ENCODE measurements around the gene WDR54. TPM values are rescaled to one million over a fixed set of nuclear protein-coding genes. Genes with fewer than 3 reads are reported as not detected.

WDR54 gene
- total and polyA plus RNA-seq, 2 donors (not counting 3 experiments of a cell fraction or from before 2014, with no cell fraction given) = 21.7 to 46.3 TPM

DNA sequence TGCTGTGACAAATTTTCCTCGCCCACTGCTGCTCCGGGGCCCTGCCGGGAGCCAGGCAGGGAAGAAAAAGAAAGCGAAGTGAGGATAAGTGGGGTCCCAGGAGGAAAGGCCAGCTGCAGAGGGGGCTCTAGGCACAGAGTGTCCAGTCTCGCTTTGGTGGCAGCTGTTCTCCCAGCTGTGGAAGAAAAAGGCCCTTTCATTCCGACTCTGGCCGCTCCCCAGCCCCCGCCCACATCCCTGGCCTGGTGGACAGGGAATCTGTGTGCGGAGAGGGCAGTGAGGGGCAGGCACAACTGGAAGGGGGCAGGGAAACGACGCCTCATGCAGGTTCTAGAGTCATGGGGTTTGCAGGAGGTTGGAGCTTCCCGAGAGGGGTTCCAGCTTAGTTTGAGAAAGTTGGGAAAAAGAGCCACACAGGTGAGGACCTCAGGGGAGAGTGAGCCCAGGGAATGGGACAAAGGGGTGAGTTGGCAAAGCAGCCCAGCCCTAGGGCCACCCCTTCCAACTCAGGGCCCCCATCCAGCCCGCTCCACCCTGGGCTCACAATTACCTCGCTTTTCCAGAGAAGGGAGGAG, 18.4 kb downstream of the WDR54 start:
- ChIA-PET POLR2A (interaction anchor here (0.9 to 1.0 kb wide), 3 partner anchors 15 to 18 kb away, joined by 3 read pairs; partner anchors contain the start of genes INO80B and WBP1), CTCF (interaction anchor here (0.9 to 2.3 kb wide), 11 partner anchors 9 to 616 kb away, joined by 3 to 14 read pairs (median 3); partner anchors contain the start of genes INO80B and WBP1)
- H4K20me1 ChIP-seq (replicated peaks; ENCODE audit: control insufficient read depth, extremely low read depth, insufficient read depth, low read length) = no peaks in the 10 kb centered on the region
- peaks cover 27% of the 10 kb centered on the region for H3K4me1 ChIP-seq (ENCODE audit: control insufficient read depth, extremely low read depth, insufficient read depth, low read length)
- intact Hi-C loops (cut with micrococcal nuclease) (loop anchor here (1.0 kb wide), 2 partner anchors 14 to 19 kb away; partner anchors contain the start of genes C2orf81 and WDR54), dilution Hi-C loops (cut with MboI; ENCODE audit: extremely low pct_ligation_motif_present, low sequenced_read_pairs) (no loop called here)
- no peaks in the 10 kb centered on the region for H3K9me1 ChIP-seq (replicated peaks; ENCODE audit: control insufficient read depth, extremely low read depth, insufficient read depth, low read length)
- H3K36me3 ChIP-seq (ENCODE audit: control insufficient read depth in 2 of 2, extremely low read depth in 1 of 2, insufficient read depth in 2 of 2, low read length in 2 of 2) = no peaks in the 10 kb centered on the region
- peak overlapping the region; percentile 38 for H2AFZ ChIP-seq (ENCODE audit: low read depth, low read length)
- H3K4me3 ChIP-seq (replicated peaks in 1 of 3; ENCODE audit: insufficient read depth in 1 of 3, low read depth in 1 of 3, low read length in 3 of 3) = peak overlapping the region in 2 of 3 experiments; percentile 47 to 56
- TF ChIP-seq EZH2 (IDR thresholded peaks at IDR 0.05; ENCODE audit: borderline replicate concordance, low read depth, low read length, severe bottlenecking) (no peak), JUN (IDR thresholded peaks at IDR 0.05; ENCODE audit: borderline replicate concordance, insufficient read depth, insufficient read length, low read depth) (no peak), POLR2A (IDR thresholded peaks at IDR 0.05; ENCODE audit: low read depth, low read length) (no peak), FOS (IDR thresholded peaks at IDR 0.05; ENCODE audit: borderline replicate concordance, insufficient read depth, low read length) (no peak), POLR2AphosphoS5 (IDR thresholded peaks at IDR 0.05; ENCODE audit: insufficient read depth, low read depth, low read length) (no peak), GATA2 (IDR thresholded peaks at IDR 0.05; ENCODE audit: insufficient read depth, insufficient read length, low read depth, low read length) (no peak), MYC (IDR thresholded peaks at IDR 0.05; ENCODE audit: low read depth, low read length) (no peak)
- TF ChIP-seq, protein P1, sequence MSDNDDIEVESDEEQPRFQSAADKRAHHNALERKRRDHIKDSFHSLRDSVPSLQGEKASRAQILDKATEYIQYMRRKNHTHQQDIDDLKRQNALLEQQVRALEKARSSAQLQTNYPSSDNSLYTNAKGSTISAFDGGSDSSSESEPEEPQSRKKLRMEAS (IDR thresholded peaks at IDR 0.05; ENCODE audit: insufficient read depth, insufficient read length) = no peak
- TF ChIP-seq, protein P2, sequence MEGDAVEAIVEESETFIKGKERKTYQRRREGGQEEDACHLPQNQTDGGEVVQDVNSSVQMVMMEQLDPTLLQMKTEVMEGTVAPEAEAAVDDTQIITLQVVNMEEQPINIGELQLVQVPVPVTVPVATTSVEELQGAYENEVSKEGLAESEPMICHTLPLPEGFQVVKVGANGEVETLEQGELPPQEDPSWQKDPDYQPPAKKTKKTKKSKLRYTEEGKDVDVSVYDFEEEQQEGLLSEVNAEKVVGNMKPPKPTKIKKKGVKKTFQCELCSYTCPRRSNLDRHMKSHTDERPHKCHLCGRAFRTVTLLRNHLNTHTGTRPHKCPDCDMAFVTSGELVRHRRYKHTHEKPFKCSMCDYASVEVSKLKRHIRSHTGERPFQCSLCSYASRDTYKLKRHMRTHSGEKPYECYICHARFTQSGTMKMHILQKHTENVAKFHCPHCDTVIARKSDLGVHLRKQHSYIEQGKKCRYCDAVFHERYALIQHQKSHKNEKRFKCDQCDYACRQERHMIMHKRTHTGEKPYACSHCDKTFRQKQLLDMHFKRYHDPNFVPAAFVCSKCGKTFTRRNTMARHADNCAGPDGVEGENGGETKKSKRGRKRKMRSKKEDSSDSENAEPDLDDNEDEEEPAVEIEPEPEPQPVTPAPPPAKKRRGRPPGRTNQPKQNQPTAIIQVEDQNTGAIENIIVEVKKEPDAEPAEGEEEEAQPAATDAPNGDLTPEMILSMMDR (IDR thresholded peaks at IDR 0.05; ENCODE audit: extremely low read depth in 1 of 2, insufficient read depth in 1 of 2, low read depth in 1 of 2, low read length in 2 of 2) = no peak
- H3K27ac ChIP-seq (ENCODE audit: insufficient read depth, low read depth, low read length) = no peak overlapping the region
- DNase-seq (ENCODE audit: low read depth, low spot score) (peak; percentile 44), FAIRE-seq (no peak)
- H3K27me3 ChIP-seq (ENCODE audit: control insufficient read depth in 2 of 2, insufficient read depth in 2 of 2, low read length in 2 of 2) = peaks cover 17 to 28% of the 10 kb centered on the region in 2 experiments
- no peaks in the 10 kb centered on the region for H3K79me2 ChIP-seq (ENCODE audit: control insufficient read depth, insufficient read depth, low read length)
- peak overlapping the region; percentile 52 for H3K9ac ChIP-seq (replicated peaks; ENCODE audit: extremely low read depth, insufficient read depth, low read length)
- peak overlapping the region; percentile 48 for H3K4me2 ChIP-seq (ENCODE audit: insufficient read depth, low read length)
- BruUV-seq (replicated peaks) = TSS peak; percentile 44
- H3K9me3 ChIP-seq (replicated peaks; ENCODE audit: control insufficient read depth, insufficient read depth, low read length) = no peaks in the 10 kb centered on the region
